ENCODE data around the gene CPNE5. TPM values are rescaled to one million over a fixed set of nuclear protein-coding genes. Genes with fewer than 3 reads are reported as not detected.

The CPNE5 gene
- total and polyA plus RNA-seq, 9 of the 15 experiments (the other 6 are each of a cell fraction or from before 2014, with no cell fraction given): 0.14 to 1.0 (median 0.46) TPM; not detected in 2

DNA sequence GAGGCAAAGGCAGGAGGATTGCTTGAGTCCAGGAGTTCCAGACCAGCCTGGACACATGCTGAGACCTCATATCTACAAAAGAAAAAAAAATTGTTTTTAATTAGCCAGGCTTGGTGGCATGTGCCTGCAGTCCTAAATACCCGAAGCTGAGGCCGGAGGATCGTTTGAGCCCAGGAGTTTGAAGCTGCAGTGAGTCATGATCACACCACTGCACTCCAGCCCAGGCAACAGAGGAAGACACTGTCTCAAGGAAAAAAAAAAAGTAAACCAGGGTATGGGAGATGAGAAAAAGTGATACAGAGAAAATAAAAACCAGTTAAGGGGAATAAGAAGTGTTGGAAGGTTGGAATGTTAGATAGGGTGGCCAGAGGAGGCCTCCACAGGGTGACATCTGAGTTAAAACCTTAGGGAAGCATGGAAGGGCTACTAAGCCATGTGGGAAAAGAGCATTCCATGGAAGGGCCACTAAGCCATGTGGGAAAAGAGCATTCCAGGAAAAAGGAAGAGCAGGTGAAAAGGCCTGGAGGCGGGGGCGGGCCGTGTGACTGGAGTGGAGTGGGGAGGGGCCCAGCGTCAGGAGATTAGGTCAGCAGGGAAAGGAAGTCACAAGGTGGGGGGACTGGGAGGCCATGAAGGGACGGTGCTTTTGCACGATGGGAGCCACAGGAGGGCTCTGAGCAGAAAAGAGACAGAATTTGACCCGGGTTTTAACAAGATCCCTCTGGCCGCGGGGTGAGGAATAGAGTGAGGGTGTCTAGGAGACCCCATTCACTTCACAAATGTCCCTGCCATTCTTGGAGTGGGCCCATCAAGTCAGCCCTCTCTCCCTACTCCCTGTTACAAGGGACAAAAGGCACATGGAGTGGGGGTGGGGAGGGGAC, 18.3 kb downstream of the CPNE5 start (continued):
- TF ChIP-seq HOXB6 (CRISPR knock-in tag; IDR thresholded peaks at IDR 0.05; ENCODE audit: borderline replicate concordance) (no peak), ZZZ3 (IDR thresholded peaks at IDR 0.05) (no peak), HMG20A (CRISPR knock-in tag; conservative IDR thresholded peaks at IDR 0.05) (no peak), RBM25 (IDR thresholded peaks at IDR 0.05; ENCODE audit: low read depth, low read length, severe bottlenecking) (no peak), DLX4 (CRISPR knock-in tag; IDR thresholded peaks at IDR 0.05) (no peak), BCOR (IDR thresholded peaks at IDR 0.05) (peak; percentile 24; the same call in 1 of the 2 replicates), PHF8 (IDR thresholded peaks at IDR 0.05; ENCODE audit: borderline replicate concordance, low read length) (peak; percentile 54; the same call in 1 of the 2 replicates), ZNF589 (CRISPR knock-in tag; IDR thresholded peaks at IDR 0.05; ENCODE audit: low read depth) (peak; percentile 95), SMC3 (conservative IDR thresholded peaks at IDR 0.05; ENCODE audit: insufficient read depth, low read depth, low read length) (no peak), EP300 (IDR thresholded peaks at IDR 0.05; ENCODE audit: low read length) (peak; percentile 14; the same call in 1 of the 2 replicates), TFE3 (CRISPR knock-in tag; IDR thresholded peaks at IDR 0.05) (no peak), SAFB2 (IDR thresholded peaks at IDR 0.05; ENCODE audit: borderline replicate concordance, low read depth, low read length, severe bottlenecking) (no peak), SETDB1 (IDR thresholded peaks at IDR 0.05; ENCODE audit: low read length) (no peak), ZNF239 (CRISPR knock-in tag; IDR thresholded peaks at IDR 0.05) (no peak), FOXA3 (CRISPR knock-in tag; conservative IDR thresholded peaks at IDR 0.05 in 1 of 2, IDR thresholded peaks at IDR 0.05 in 1 of 2) (no peak), GATAD2A (IDR thresholded peaks at IDR 0.05) (peak; percentile 86), HDAC2 (IDR thresholded peaks at IDR 0.05) (peak; percentile 79), PCBP1 (IDR thresholded peaks at IDR 0.05; ENCODE audit: low read depth, low read length, poor library complexity, severe bottlenecking) (no peak), FIP1L1 (IDR thresholded peaks at IDR 0.05; ENCODE audit: low read depth, low read length, poor library complexity, severe bottlenecking) (no peak), PHF21A (IDR thresholded peaks at IDR 0.05; ENCODE audit: borderline replicate concordance, low read depth) (no peak; the same call in 1 of the 2 replicates), ZNF764 (CRISPR knock-in tag; IDR thresholded peaks at IDR 0.05; ENCODE audit: low read depth) (no peak), NCOA6 (IDR thresholded peaks at IDR 0.05) (no peak)
- TF ChIP-seq, protein P1, sequence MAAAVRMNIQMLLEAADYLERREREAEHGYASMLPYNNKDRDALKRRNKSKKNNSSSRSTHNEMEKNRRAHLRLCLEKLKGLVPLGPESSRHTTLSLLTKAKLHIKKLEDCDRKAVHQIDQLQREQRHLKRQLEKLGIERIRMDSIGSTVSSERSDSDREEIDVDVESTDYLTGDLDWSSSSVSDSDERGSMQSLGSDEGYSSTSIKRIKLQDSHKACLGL (CRISPR knock-in tag; IDR thresholded peaks at IDR 0.05; ENCODE audit: borderline replicate concordance, poor library complexity, severe bottlenecking): no peak
- TF ChIP-seq, protein P2, sequence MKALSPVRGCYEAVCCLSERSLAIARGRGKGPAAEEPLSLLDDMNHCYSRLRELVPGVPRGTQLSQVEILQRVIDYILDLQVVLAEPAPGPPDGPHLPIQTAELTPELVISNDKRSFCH (CRISPR knock-in tag; IDR thresholded peaks at IDR 0.05): no peak
- TF ChIP-seq, protein P2 (tag; IDR thresholded peaks at IDR 0.05): peak; percentile 50; the same call in 1 of the 2 replicates
